Stimulated activated CD8-positive, alpha-beta memory T cell treated with anti-CD3 and anti-CD28 coated beads, Interleukin-12 subunit alpha, Interleukin-12 subunit beta, amount 100 ng/mL, for 24 hours (primary cell): ENCODE results near the gene RGS10.

Experiments used
- DNase-seq: peaks from one replicate; pipeline ENCODE4 v3.0.0-alpha.2; 2020; ENCODE audit errors: extremely low read depth

Gene RGS10

GRCh38 chr10:119518176-119518575 is 24.3 kb downstream of the RGS10 start:
- DNase-seq, result no peak

- DNase-seq, result no peak
Observed at GRCh38 chr10:119517235-119518141, 25.0 kb downstream of the RGS10 start.

- DNase-seq, result peak; percentile 36
Observed at GRCh38 chr10:119516381-119517234, 25.9 kb downstream of the RGS10 start.

- no peak for DNase-seq
Observed at GRCh38 chr10:119515511-119516045, 26.9 kb downstream of the RGS10 start.

GRCh38 chr10:119514819-119515218 is 27.7 kb downstream of the RGS10 start:
- no peak for DNase-seq

- DNase-seq, result no peak
Observed at GRCh38 chr10:119511828-119512515, 30.5 kb downstream of the RGS10 start.

- DNase-seq, result no peak
Observed at GRCh38 chr10:119509909-119510451, 32.5 kb downstream of the RGS10 start.

GRCh38 chr10:119507115-119507514 is 35.4 kb downstream of the RGS10 start:
- no peak for DNase-seq

GRCh38 chr10:119505588-119506315 is 36.8 kb downstream of the RGS10 start:
- DNase-seq, result no peak

- no peak for DNase-seq
Observed at GRCh38 chr10:119505131-119505551, 37.4 kb downstream of the RGS10 start.

GRCh38 chr10:119504651-119505050 is 37.9 kb downstream of the RGS10 start:
- no peak for DNase-seq

- no peak for DNase-seq
Observed at GRCh38 chr10:119503821-119504220, 38.7 kb downstream of the RGS10 start.

- no peak for DNase-seq
Observed at GRCh38 chr10:119502618-119503155, 39.8 kb downstream of the RGS10 start.

GRCh38 chr10:119502209-119502608 is 40.3 kb downstream of the RGS10 start:
- peak; percentile 65 for DNase-seq

- no peak for DNase-seq
Observed at GRCh38 chr10:119501690-119502089, 40.8 kb downstream of the RGS10 start.

GRCh38 chr10:119500821-119501220 is 41.7 kb downstream of the RGS10 start:
- DNase-seq, result no peak

- no peak for DNase-seq
Observed at GRCh38 chr10:119500123-119500795, 42.3 kb downstream of the RGS10 start.

GRCh38 chr10:119499677-119500002 is 42.9 kb downstream of the RGS10 start:
- no peak for DNase-seq

- no peak for DNase-seq
Observed at GRCh38 chr10:119498889-119499676, 43.4 kb downstream of the RGS10 start.
